NCI-H2196 treated with DMSO at 0.1 percent for 48 hours (cell line): Measurements from ENCODE around the gene POM121L2.
"Not testable (repeated sequence)": the region's sequence is repeated elsewhere in the genome, so short reads cannot be mapped to it uniquely, and the experiment has no call there.

ENCODE experiments used
- DNase-seq: peaks from one replicate; lab custom pipeline; 2025; ENCODE audit not compliant: unreplicated experiment; lab: John Stamatoyannopoulos, UW

The POM121L2 gene

DNA sequence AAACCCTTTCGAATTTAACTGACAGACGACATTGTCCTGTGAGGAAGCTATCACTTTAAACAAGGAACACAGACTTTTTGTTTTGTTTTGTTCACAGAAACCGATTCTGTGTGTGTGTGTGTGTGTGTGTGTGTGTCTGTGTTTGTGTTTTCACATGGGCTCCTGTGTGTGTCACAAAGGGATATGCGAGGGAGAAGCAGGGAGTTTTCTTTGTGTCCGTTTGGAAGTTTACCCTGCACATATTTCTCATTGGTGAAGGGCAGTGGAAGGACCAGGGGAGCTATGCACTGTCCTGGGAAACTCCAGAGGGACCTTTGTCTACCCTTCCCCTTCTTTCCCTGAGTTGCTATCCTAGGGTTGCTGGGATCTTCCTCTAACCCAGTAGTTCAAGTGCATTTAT is 17.7 kb downstream of the POM121L2 start:
- no peak for DNase-seq

DNA sequence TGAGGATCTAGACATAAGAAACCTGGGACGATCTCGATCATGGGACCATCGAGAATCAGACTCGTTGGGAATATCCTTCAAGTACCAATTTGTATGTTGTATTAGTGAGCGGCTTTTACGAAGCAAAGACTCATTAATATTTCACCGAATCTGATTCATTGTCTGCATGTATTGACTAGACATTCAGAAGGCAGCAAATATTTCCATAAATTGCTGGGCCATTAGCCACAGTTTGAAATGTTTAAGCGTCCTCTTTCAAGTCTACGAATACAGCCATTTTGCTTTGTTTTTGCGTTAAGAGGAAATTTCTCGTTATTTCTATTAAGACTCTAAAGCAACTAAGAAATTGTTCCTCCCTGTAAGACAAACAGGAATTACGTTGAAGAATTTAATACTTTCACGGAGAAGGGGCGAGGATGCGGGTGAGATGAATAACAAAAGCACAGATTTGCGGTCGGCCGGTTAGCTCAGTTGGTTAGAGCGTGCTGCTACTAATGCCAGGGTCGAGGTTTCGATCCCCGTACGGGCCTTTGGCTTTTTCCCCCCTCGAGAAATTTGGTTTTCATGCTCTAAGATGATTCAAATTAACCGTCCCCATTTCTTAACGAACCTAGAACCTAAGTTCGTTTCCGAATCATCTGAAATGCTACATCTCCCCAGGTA is 18.5 kb downstream of the POM121L2 start:
- DNase-seq, result no peak

DNA sequence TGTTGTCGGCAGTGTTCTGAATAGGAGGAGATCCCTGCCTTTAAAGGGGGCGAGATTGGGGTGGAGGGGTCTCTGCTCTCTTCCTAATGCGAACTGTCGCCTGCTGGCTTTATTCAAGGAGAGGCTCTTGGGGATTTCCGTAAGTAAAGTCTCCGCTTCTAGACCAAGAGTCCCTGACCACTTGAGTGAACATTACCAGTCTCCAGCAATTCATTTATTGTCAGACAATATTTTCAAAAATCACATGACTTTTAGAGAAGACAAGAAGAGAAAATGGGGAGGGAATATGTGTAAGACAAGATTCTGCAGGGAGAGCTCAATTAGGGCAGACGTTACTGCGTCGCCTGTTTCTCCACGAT is 21.2 kb downstream of the POM121L2 start:
- DNase-seq, result no peak

DNA sequence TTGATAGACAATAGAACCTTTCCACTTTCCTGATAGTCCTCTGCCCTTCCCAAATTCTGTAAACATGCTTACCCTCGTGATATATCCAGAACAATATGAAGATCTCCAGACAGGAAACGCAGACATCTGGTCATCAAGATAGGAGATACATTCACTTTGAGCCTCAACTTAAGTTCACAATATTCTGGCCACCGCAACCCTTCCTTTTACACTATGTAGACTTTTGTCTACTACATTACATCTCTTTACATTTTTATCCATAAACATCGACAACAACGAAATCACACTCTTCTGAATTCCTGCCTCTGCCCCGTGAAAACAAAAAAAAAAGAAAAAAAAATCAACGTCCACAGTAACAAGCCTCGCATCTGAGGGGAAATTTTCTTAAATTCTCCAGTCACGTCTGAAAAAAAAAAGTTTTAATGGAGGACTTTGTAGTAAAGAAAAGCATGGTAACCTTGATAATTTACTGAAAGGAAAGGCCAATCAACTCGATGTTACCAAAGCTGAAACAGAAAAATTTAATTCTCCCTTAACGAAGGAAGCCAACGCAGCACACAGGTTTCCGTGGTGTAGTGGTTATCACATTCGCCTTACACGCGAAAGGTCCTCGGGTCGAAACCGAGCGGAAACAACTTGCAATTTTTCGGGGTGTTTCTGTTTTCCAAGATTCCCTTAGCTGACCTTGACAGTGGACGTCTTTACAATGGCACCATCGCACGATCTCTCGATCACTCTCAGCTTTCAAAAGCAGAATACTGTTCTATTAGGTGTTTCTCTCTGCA is 21.8 kb downstream of the POM121L2 start:
- DNase-seq, result no peak

DNA sequence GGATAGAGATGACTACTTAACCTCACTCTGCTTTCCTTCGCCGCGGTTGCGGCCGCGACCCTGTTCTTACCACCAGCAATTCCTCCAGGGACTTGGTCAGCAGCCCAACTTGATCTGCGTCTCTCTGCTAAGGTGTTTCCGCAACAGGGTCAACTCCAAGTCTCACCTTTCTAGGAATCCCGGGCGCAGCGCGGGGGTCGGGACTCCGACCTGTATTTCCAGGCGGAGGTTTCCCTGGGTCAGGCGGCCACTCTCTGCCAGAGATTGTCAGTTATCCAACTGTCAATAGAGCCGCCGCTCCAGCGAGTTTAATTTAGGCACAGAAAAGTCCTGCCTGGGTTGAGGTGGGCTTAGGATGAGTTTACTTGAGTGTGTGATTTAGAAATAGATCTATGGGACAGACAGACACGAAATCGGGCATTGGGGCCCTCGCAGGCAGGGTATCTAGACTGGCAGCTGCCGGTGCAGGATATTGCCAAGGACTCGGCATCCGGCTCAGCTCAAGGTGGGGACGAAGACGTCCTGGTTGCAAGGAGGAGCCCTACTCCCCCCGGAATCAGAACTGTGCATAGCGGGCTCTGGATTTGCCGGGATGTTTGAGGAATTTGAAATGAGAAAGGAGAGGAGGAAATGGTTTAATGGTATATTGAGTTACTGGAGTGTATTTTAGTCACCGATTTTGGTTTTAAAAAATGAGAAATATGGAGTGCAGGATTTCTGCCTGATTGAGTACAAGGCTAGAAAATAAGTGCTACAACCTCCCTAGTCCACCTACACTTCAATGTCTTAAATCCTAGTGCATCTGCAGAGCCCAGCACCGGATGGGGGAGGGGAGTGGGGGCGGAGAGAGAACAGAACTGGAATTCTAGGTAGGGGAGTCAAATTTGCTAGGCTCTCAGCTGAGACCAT is 23.7 kb downstream of the POM121L2 start:
- no peak for DNase-seq

DNA sequence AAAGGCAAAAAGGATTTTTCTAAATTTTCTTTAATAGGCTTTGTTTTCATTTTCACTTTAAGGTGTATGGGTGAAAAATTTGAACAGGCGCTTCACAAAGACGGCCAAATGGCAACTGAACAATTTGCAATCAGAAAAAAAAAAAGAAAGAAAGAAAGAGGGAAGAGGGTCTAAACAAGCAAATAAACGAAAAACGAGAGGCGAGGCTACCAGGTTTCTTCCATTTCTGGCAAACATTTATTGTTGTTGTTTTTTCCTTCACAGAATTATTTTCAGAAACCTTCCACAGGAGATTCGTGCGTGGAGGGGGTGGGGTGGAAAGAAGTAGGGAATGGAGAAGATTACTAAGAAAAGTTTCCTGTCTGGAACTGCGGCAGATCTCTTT is 24.3 kb downstream of the POM121L2 start:
- DNase-seq, result no peak

DNA sequence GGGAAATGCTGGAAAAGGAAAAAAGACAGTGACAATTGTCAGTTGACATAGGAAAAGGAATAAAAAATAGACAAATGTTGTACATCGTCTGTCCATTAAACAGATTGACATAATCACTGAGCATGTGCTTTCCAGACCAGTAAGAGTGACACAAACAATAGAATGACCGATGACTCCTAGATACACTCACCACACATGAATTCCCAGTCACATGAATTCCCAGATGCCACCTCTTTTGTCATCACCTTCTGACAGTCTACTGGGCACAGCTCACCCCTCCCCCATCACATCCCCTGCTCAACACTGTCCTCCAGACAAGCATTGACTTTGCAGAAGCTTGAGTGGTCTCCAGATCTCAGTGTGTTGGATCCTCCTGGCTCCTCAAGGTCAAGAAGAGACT is 25.9 kb downstream of the POM121L2 start:
- no peak for DNase-seq

DNA sequence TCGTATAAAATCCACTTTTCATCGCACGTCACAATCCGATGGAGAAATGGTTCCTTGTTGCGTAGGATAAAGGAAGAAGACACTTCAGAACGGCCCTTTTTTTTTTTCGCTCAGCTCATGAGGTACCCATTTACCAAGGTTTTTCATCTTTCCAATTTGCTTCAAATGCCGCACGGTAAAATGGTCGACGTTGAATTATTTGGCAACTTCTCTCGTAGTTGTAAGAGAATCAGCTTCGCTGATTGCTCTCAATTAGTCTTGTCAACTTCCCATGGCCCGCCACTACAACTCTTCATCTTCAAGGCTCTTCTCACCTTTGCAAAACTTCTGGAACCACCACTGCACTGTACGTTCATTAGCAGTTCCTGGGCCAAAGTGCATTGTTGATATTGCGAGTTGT is 28.8 kb downstream of the POM121L2 start:
- no peak for DNase-seq

DNA sequence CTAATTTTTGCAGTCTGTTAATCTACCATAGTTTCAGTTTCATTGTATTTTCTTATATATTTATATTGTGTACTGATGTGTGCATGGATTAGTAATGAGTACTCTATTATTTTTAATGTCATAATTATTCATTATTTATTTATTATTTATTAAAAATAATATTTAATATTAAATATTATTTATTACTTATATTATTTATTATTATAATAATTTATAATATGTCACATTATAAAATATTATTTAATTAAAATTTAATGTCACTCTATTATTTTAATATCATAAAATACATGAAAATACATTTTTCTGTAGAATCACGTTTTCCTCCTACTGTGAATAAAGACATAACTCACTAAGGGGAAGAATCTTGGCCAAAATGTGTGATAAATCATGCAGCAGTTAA is 30.5 kb downstream of the POM121L2 start:
- no peak for DNase-seq

DNA sequence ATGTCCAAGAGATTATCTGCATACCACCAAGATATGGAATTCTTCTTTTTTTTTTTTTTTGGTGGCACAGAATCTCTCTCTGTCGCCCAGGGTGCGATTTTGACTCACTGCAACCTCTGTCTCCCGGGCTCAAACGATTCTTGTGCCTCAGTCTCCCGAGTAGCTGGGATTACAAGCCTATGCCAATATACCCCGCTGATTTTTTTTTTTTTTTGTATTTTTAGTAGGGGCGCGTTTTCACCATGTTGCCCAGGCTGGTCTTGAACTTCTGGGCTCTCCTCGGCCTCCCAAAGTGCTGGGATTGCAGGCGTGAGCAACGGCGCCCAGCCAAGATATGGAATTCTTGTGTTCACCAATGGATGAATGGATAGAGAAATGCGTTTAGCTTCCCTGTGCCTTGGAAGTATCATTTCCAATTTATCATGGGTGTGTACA is 31.0 kb downstream of the POM121L2 start:
- no peak for DNase-seq

DNA sequence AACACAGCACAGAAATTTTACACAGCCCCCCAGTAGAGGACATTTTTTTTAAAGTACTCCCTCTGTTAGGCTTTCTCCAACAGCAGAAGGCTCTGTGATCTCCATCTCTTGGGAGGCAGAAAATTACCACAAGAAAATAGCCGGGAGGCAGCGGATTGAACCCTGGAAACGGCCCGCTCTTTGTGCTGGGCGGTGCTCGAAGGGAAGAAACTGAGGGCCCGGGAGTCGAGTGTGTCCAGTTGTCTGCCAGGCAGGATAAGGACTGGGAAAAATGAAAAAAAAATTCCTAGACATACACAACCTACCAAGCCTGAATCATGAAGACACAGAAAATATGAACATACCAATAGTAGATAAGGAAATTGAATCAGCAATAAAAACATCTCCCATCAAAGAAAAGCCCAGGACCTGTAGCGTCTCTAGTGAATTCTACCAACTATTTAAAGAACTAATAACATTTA is 31.5 kb downstream of the POM121L2 start:
- DNase-seq, result no peak

DNA sequence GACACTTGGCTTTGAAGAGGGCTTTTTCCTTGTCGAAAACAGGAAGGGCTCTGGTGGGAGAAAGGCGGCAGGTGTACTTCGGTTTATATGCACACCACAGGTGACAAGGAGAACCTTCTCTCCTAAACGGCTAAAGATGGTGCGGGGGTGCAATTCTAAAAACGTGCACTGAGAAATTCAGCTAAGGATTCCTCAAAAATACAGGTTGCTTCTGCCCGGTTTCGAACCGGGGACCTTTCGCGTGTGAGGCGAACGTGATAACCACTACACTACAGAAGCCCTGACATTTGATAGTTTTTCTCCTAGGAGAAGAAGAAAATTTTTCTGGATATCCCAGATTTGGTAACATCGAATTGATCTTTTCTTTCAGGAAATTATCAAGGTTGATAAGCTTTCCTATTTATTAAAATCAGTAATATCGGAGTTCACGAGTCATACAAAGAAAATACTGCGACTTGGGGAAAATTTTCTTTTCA is 32.0 kb downstream of the POM121L2 start:
- no peak for DNase-seq

DNA sequence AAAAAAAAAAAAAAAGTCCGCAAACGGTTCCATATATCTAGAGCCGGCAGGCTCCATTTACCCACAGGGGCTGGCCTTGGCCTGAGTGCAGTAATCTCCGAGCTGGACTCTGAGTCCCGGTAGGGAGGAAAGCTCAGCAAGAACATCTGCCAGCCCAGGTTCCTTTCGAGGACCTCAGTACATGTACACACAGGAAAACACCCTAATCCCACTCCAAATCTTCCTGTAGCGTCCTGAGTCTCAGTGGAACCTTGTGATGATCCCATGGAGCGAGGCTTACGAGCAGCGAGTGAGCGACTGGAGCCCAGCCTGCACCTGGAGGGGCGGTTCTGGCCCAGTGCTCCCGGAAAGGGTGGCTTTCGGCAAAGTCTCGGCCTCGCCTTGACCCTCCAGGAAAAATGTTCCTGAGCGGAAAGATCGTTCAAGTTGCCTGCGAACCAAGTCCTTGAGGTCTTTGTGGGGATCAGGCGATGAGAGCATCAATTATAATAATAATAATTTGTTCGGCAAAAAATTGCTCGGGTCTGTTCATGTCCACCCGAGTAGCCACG is 32.5 kb downstream of the POM121L2 start:
- no peak for DNase-seq

DNA sequence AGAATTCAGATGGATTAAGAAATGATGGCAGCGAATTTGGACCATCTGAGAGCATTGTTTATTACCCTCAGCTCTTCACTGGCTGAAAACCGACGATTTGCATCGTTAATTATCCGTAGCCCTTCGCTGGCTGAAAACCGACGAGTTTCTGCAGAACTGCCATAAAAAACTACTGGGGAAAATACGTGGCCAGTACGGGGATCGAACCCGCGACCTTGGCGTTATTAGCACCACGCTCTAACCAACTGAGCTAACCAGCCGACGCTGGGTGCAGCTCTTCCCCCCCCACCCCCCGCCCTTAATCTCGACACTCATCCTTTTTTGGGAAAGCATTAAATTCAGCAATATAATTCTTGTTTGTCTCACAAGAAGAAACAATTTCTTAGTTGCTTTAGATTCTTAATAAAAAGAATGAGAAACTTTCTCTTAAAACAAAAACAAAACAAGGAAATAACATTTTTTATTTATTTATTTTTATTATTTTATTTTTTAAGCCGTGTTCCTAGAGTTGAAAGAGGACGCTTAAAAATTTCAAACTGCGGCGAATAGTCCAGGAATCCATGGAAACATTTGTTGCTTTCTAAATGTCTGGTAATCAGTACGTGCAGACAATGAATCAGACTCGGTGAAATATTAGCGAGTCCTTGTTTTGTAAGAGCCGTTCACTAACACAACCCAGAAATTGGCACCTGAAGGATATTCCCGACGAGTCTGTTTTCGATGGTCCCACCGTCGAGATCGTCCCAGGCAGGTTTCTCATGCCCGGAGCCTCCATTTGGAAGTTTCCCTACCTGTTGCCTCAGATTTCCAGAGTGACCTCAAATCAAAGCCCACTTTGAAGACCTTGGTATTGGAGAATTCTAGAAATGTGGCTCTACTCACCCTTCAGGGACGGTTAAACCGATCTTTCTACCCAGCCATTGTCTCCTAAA is 36.8 kb downstream of the POM121L2 start:
- DNase-seq, result no peak

DNA sequence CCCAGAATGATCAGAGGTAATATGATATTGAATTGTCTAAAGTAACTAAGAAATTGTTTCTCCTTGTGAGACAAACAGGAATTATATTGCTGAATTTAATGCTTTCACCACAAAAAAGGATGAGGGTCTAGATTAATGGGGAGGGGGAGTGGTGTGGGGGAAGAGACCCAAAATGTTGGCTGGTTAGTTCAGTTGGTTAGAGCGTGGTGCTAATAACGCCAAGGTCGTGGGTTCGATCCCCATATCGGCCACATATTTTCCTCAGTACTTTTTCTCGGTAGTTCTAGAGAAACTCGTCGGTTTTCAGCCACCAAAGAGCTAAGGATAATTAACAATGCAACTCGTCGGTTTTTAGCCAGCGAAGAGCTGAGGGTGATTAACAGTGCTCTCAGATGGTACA is 38.3 kb downstream of the POM121L2 start:
- DNase-seq, result no peak

DNA sequence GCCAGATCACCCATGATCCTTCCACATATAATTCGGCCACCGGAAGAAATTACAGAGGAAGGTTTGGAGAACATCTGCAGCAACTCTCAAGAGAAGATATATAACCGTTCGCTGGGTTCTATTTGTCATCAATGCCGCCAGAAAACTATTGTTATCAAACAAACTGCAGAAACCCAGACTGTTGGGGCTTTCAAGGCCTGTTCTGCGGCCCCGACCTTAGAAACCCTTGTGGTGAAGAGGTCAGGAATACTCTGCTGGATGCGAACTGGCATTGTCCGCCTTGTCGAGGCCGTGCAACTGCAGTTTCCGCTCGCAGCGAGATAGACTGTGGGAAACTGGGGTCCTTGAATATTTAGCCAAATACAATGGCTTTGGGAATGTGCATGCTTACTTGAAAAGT is 43.3 kb downstream of the POM121L2 start:
- DNase-seq, result no peak

DNA sequence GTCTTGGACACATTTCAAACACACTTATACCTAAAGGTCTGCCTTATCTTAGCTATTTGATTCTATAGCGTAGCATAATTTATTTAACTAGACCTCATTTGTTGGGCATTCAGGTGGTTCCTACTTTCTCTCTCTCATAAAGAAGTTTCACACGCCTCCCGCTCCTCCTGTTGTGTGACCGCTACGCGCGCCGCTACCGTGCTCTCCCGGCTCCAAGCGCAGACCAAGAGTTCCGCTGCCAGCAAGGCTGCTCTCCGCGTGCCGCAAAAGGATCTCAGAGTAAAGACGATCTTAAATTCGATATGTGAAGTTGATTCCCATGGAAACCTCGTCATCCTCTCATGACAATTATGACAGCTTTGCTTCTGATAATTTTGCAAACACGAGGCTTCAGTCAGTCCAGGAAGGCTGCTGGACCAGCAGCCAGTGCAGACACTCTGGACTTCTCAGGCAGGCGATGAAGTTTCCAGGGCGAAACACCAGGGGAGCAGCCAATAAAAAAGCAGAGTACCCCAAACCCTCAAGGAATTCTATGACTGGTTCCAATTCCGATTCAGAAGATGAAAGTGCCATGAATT is 44.1 kb downstream of the POM121L2 start:
- DNase-seq, result no peak

DNA sequence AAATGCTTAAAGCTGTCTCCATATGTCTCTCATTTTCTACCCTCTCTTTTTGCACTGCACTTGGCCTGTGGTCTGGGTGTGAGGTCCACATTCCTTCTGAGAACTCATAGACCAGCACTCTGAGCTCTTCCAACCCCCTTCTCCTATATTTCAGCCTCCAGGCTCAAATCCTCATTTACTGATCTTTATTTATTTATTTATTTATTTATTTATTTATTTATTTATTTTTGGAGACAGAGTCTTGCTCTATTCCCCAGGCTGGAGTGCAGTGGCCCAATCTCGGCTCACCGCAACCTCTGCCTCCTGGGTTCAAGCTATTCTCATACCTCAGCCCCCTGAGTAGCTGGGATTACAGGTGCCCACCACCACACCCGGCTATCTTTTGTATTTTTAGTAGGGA is 45.1 kb downstream of the POM121L2 start:
- DNase-seq, result not testable (repeated sequence)

DNA sequence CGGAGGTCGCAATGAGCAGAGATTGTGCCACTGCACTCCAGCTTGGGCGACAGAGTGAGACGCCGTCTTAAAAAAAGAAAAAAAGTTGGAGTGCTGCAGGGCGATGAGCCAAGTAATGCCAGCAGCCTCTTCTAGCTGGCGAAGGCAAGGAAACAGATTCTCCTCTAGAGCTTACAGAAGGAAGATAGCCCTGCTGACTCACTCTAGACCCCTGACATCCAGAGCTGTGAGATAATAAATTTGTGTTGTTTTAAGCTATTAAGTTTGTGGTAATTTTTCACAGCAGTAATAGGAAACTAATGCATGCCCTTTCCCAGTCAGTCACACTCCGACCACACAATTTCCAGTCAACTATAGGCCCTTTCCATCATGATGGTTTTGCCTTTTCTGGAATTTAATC is 48.2 kb downstream of the POM121L2 start:
- DNase-seq, result no peak

DNA sequence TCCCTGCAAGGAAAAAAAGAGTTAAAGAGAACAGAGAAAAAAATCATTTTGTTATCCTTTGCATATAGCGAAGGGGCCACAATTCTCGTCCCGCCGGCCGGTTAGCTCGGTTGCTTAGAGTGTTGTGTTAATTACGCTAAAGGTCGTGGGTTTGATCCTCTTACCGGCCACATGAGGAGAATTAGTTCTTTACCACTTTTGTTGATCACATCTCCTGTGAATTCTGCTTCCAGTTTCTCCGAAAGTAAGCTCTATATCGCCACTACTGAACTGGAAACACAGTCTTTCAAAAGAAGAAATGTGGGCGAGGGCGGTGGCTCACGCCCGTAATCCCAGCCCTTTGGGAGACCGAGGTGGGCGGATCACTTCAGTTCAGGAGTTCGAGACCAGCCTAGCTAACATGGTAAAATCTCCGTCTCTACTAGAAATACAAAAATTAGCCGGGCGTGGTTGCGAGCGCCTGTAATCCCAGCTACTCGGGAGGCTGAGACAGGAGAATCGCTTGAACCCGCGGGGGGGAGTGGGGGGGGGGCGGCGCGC is 51.2 kb downstream of the POM121L2 start:
- no peak for DNase-seq
